GM19328 (cell line): ENCODE measurements around the gene CXCR6.

Experiments
- ATAC-seq: cut with Tn5 transposase; IDR thresholded peaks from one replicate; pipeline ENCODE4 v1.9.1; 2021; ENCODE audit warnings: mild to moderate bottlenecking, moderate library complexity; ENCODE audit not compliant: unreplicated experiment

Gene CXCR6

GRCh38 chr3:45943207-45943846, at the start of gene CXCR6:
Gene CXCR6, plus strand, starts transcription at chr3:45943464. Its CDS starts 3,018 bp downstream, at chr3:45946482.
- ATAC-seq, result no peak

GRCh38 chr3:45894015-45894414, 49.2 kb upstream of the CXCR6 start:
- ATAC-seq, result no peak

GRCh38 chr3:45895686-45896468, 47.4 kb upstream of the CXCR6 start:
- ATAC-seq, result no peak

GRCh38 chr3:45896956-45897355, 46.3 kb upstream of the CXCR6 start:
- no peak for ATAC-seq

GRCh38 chr3:45904931-45905330, 38.3 kb upstream of the CXCR6 start:
- ATAC-seq, result no peak

- no peak for ATAC-seq
Observed at GRCh38 chr3:45905755-45906154, 37.5 kb upstream of the CXCR6 start.

- ATAC-seq, result no peak
Observed at GRCh38 chr3:45906681-45907407, 36.4 kb upstream of the CXCR6 start.

- ATAC-seq, result no peak
Observed at GRCh38 chr3:45907769-45908705, 35.2 kb upstream of the CXCR6 start.

GRCh38 chr3:45908761-45909160, 34.5 kb upstream of the CXCR6 start:
- no peak for ATAC-seq

GRCh38 chr3:45909542-45909941, 33.7 kb upstream of the CXCR6 start:
- ATAC-seq, result no peak

- no peak for ATAC-seq
Observed at GRCh38 chr3:45910892-45911291, 32.4 kb upstream of the CXCR6 start.

- no peak for ATAC-seq
Observed at GRCh38 chr3:45911511-45912226, 31.6 kb upstream of the CXCR6 start.

GRCh38 chr3:45912435-45912834, 30.8 kb upstream of the CXCR6 start:
- no peak for ATAC-seq

- no peak for ATAC-seq
Observed at GRCh38 chr3:45914362-45915058, 28.8 kb upstream of the CXCR6 start.

- ATAC-seq, result no peak
Observed at GRCh38 chr3:45915059-45915439, 28.2 kb upstream of the CXCR6 start.

GRCh38 chr3:45915518-45916231, 27.6 kb upstream of the CXCR6 start:
- peak; percentile 83 for ATAC-seq

GRCh38 chr3:45917146-45917898, 25.9 kb upstream of the CXCR6 start:
- ATAC-seq, result no peak
